ENCODE results near the gene TEX52. TPM values are rescaled to one million over a fixed set of nuclear protein-coding genes. Genes with fewer than 3 reads are reported as not detected.

Gene TEX52
- total RNA-seq, 2 experiments from 2014 or later, result 0.20 TPM; not detected in 1

DNA sequence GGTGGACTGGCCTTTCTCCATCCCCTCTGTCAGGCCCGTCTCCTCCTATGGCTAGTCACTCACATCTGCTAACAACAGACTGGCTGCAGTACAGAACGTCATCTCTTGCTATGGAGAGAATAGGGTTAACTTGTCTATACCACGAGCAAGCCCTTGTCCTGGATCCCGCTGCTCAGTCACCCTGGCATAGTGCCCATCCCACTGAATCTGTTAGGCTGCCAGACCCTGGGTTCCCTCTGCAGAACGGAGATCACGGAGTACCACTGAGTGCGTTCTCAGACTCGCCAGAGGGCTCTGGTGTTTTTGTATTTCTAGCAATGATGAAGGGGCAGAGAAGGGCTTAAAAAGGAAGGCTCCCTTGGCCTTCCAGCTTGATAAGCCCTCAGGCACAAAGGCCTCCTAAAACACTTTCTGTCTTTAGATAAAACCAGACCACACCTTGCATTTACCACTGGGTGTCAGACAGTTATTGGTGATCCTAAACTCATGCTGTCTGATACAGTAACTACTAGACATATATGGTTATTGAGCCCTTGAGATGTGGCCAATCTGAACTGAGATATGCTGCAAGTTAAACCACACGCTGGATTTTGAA is 15.7 kb downstream of the TEX52 start:
- no peaks in the 10 kb centered on the region for H3K9me3 Mint-ChIP-seq
- DNase-seq, result no peak
- ChIA-PET CTCF (no interaction called here), POLR2A (no interaction called here)
- no peaks in the 10 kb centered on the region for H3K27me3 Mint-ChIP-seq
- H3K27ac Mint-ChIP-seq, result no peak overlapping the region
- H3K4me3 Mint-ChIP-seq, result no peak overlapping the region
- no peaks in the 10 kb centered on the region for H3K4me1 Mint-ChIP-seq
- H3K36me3 Mint-ChIP-seq (ENCODE audit: low read depth), result no peaks in the 10 kb centered on the region

DNA sequence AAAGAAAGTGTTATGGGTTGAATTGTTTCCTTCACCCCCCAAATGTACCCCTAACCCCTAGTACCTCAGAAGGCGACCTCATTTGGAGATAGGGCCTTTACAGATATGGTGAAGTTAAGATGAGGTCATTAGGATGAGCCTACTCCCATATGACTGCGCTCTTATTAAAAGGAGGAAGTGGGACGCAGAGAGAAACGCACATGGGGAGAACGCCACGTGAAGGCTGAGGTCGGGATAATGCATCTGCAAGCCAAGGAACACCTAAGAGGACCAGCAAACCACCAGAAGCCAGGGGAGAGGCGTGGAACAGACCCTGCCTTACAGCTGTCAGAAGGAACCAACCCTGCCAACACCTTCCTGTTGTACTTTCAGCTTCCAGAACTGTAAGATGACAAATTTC is 20.3 kb downstream of the TEX52 start:
- H3K4me3 Mint-ChIP-seq, result no peak overlapping the region
- H3K27ac Mint-ChIP-seq, result no peak overlapping the region
- ChIA-PET CTCF (no interaction called here), POLR2A (no interaction called here)
- peaks cover 3% of the 10 kb centered on the region for H3K36me3 Mint-ChIP-seq (ENCODE audit: low read depth)
- no peaks in the 10 kb centered on the region for H3K27me3 Mint-ChIP-seq
- H3K9me3 Mint-ChIP-seq, result no peaks in the 10 kb centered on the region
- no peak for DNase-seq
- no peaks in the 10 kb centered on the region for H3K4me1 Mint-ChIP-seq

DNA sequence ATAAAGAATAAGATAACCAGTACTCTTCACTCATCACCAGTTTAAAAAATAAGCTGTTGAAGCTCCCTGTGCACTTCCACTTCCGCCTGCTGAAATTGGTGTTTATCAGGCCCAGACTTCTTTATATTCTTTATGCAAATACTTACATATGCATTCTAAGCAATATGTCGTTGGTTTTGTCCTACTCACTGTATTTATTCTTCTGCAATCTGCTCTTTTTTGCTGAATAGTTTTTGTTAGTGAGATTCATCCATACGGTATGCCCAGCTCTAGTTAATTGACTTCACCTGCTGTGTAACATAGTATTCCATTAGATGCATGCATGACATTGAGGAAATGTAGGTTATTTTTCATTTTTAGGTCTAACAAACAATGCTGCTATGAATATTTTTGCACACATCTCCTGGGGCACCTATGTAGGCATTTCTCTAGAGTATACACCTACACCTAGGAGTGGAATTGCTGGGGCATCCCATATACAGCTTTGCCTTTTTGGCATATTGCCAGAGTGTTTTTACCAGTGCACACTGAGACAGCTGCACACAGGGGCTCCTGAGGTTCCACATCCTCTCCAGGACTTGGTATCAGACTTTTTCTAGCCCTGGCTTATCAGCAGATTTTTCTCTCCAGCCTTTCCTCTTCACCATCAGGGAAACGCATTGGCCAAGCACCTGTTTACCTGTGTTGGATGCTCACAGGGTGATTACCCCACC is 21.0 kb downstream of the TEX52 start:
- H3K36me3 Mint-ChIP-seq (ENCODE audit: low read depth), result peaks cover 5% of the 10 kb centered on the region
- no peaks in the 10 kb centered on the region for H3K27me3 Mint-ChIP-seq
- ChIA-PET POLR2A (no interaction called here), CTCF (no interaction called here)
- H3K4me3 Mint-ChIP-seq, result no peak overlapping the region
- H3K4me1 Mint-ChIP-seq, result no peaks in the 10 kb centered on the region
- H3K9me3 Mint-ChIP-seq, result no peaks in the 10 kb centered on the region
- DNase-seq, result no peak
- no peak overlapping the region for H3K27ac Mint-ChIP-seq

DNA sequence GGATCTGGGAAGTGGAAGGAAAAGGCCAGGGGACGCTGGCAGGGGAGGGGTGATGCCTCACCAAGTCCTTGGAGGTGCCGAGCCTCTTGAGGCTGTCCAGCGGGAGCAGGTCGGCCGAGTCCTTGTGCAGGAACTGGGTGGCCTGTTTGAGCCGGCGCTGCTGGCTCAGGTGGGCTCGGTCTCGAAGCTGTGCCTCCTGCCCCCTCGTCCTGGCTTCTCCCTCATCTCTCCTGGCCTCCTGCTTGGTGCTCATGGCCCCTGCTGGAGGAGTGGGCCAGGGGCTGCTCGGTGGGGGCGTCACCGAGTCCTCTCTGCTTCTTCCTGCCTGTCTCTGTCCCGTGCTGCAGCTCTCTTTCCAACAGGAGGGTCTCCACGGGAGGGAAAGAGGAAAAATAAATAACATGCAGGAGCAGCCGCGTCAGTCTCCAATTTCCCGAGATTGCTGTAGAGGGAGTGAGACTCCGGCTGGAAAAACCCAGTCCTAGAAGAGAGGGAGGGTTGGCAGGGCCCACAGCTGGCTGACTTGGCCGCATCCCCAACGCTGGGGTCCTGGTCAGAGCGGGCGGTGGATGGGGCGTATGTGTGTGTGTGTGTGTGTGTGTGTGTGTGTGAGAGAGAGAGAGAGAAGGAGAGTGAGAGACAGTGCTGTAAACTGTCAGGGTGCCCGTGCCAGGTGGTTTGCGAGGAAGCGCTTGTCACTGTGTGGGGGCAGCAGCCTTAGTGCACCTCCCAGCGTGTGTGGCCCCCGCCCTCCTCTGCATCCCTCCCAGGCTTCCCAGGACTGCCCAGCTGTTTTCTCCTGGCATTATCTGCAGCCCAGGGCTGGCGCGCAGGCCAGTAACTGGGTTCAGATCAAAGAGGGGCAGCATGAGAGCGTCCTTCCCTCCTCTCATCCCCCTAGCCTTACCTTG is 22.0 kb downstream of the TEX52 start, which contains the start of gene NRIP2:
TSS of gene NRIP2 (minus strand) at position 455 of the 911 bp plus-strand sequence. CDS start at position 403, 52 bp downstream.
- Mint-ChIP-seq H3K27ac (no peak within 1 kb of the TSS), H3K4me1 (no peaks in the 10 kb centered on the region), H3K36me3 (ENCODE audit: low read depth) (peaks cover 5% of the 10 kb centered on the region), H3K9me3 (no peaks in the 10 kb centered on the region), H3K27me3 (no peaks in the 10 kb centered on the region), H3K4me3 (no peak within 1 kb of the TSS)
- DNase-seq, result no peak
- ChIA-PET POLR2A (no interaction called here), CTCF (no interaction called here)

DNA sequence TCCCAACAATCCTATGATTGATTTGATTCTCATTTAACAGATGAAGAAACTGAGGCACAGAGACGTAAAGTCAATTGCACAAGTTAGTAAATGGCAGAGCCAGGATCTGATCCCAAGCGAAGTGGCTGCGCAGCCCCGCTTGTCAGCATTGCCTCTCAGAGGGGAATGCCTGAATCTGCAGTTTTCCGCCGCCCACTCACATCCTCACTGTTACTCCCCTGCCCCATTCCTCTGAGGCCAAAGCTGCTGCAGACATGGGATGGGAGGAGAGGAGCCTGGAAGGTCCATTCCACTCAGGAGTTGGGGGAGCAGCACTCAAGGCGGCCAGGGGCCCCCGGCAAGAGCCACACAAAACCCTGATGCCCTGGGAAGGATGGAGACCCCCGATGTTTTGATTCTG is 23.0 kb downstream of the TEX52 start:
- no peaks in the 10 kb centered on the region for H3K27me3 Mint-ChIP-seq
- no peak overlapping the region for H3K27ac Mint-ChIP-seq
- peaks cover 9% of the 10 kb centered on the region for H3K36me3 Mint-ChIP-seq (ENCODE audit: low read depth)
- POLR2A ChIA-PET, result no interaction called here
- CTCF ChIA-PET, result no interaction called here
- H3K9me3 Mint-ChIP-seq, result no peaks in the 10 kb centered on the region
- no peak overlapping the region for H3K4me3 Mint-ChIP-seq
- no peaks in the 10 kb centered on the region for H3K4me1 Mint-ChIP-seq
- no peak for DNase-seq

DNA sequence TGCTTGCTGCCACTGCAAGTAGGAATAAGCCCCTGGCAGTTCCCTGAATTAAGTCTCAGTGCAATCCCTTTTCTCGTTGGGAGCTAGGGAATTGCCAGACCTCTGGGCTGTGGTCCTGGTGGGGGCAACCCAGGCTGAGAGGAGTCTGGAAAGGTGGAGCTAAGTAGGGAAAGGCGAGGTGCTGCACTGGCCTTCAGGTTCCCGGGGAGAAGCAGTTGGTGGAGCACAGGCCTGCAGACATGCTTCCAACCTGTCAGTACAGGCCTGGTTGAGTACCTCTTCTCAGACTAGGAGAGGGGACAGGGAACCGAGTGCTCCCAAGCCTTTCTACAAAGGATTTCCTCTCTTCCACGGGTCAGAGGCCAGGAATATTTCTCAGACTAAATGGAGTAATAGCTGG is 23.5 kb downstream of the TEX52 start:
- Mint-ChIP-seq H3K27me3 (no peaks in the 10 kb centered on the region), H3K4me1 (no peaks in the 10 kb centered on the region)

DNA sequence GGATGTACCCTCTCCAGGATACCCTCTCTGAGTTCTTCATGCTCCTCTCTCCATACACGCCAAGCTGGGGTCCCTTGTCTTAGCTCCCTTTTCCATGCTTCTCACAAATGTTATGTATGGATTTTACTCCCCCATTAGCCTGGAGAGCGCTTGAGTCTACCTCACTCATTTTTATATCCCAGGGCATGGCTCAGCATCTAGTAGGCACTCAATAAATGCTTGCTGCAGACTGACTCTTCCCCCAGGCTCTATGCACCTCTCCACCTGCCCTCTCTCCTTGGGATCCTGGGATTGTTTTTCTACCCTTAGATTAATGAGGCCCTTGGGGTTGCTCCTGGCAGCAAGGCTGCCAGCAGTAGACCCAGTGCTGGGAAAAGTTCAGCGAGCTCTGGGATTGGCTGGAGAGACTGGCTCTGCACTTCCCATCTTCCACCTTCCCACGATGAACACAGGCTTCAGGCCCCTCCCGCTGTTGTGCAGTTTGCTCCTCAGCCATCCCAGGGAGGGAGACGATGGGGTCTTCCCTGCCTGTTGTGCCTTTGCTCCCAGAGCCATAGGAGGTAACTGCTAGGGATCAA is 24.2 kb downstream of the TEX52 start:
- Mint-ChIP-seq H3K4me1 (no peaks in the 10 kb centered on the region), H3K4me3 (no peak overlapping the region), H3K27me3 (no peaks in the 10 kb centered on the region), H3K27ac (no peak overlapping the region), H3K36me3 (ENCODE audit: low read depth) (peaks cover 10% of the 10 kb centered on the region), H3K9me3 (no peaks in the 10 kb centered on the region)
- CTCF ChIA-PET, result no interaction called here
- DNase-seq, result no peak
- POLR2A ChIA-PET, result no interaction called here

More for the DNA sequence above, 23.5 kb downstream of the TEX52 start:
- POLR2A ChIA-PET, result no interaction called here
- Mint-ChIP-seq H3K4me3 (no peak overlapping the region), H3K27ac (no peak overlapping the region), H3K9me3 (no peaks in the 10 kb centered on the region), H3K36me3 (ENCODE audit: low read depth) (peaks cover 10% of the 10 kb centered on the region)
- no peak for DNase-seq
- CTCF ChIA-PET, result no interaction called here

DNA sequence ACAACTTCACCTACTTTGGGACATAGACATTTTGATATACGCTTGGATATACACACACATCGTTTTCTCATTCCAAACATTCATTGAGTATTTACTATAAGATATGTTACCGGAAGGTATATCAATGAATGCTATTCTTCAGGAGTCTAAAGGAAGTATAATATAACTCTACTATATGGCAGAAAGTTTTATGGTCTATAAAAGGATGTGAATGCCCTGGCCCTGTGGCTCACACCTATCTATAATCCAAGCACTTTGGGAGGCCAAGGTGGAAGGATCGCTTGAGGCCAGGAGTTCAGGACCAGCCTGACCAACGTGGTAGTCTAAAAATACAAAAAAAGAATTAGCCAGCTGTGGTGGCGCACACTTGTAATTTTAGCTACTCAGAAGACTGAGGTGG is 27.6 kb downstream of the TEX52 start:
- CTCF ChIA-PET, result no interaction called here
- no peaks in the 10 kb centered on the region for H3K27me3 Mint-ChIP-seq

DNA sequence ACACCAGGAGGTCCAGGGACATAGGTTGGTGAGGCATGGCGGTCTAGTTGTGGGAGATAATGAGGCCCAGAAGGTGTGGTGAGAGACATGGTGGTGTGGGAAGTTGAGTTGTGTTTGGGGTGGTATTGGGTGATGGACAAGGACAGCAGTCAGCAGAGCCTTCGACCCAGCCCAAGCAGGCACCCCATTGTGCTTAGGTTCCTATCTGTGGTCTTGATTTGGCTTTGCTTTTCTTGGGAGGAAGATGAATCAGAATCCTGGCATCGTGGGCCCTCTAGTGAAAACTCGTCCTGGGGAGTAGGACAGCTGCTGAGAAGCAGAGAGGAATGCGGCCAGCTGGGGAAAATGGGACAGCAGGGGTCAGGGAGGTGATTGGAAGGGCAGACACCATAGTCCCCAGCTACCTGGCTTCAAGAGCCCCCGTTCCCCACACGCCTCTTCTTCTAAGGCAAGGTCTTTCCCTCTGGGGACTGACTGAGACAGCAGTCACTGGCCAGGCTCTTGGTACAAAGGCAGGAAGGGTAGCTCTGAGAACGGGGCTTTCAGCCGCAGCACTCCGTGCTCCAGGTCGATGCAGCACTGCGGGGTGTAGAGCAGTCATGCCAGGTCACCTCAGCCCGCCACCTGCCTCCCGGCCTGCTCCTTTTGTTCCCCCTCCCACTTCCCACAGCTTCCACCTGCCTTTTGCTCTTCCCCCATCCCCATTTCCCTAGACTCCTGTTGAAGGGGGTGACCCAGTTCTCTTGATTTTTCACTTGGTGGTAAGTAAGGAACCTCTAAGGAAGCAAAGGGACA is 29.9 kb downstream of the TEX52 start:
- POLR2A ChIA-PET, result no interaction called here

More for the DNA sequence above, 27.6 kb downstream of the TEX52 start:
- POLR2A ChIA-PET, result no interaction called here
- Mint-ChIP-seq H3K9me3 (no peaks in the 10 kb centered on the region), H3K4me1 (no peaks in the 10 kb centered on the region), H3K27ac (no peak overlapping the region), H3K36me3 (ENCODE audit: low read depth) (peaks cover 21% of the 10 kb centered on the region), H3K4me3 (no peak overlapping the region)
- no peak for DNase-seq

DNA sequence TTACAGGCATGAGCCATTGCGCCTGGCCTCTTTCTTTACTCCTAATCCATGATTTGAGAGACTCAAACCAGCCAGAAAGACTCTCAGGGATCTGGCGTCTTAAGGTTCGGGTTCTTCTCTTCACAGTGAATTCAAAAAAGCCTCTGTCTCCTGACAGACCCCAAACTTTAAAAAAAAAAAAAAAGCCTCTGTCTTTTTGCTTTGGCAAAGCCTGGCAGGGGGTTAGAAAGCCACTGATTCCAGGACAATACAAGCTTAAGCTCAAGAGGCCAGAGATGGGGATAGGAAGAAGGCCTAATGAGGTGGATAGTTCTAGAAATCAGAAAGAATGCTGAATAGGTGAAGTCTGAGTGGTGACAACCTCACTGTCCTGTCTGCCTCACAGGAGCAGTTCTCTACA is 30.8 kb downstream of the TEX52 start:
- H3K9me3 Mint-ChIP-seq, result no peaks in the 10 kb centered on the region
- DNase-seq, result no peak
- no peak overlapping the region for H3K4me3 Mint-ChIP-seq
- H3K4me1 Mint-ChIP-seq, result no peaks in the 10 kb centered on the region
- ChIA-PET CTCF (no interaction called here), POLR2A (no interaction called here)
- no peaks in the 10 kb centered on the region for H3K27me3 Mint-ChIP-seq
- H3K36me3 Mint-ChIP-seq (ENCODE audit: low read depth), result peaks cover 35% of the 10 kb centered on the region
- no peak overlapping the region for H3K27ac Mint-ChIP-seq

More for the DNA sequence above, 29.9 kb downstream of the TEX52 start:
- CTCF ChIA-PET, result no interaction called here
- H3K27me3 Mint-ChIP-seq, result no peaks in the 10 kb centered on the region
- no peaks in the 10 kb centered on the region for H3K4me1 Mint-ChIP-seq
- H3K36me3 Mint-ChIP-seq (ENCODE audit: low read depth), result peaks cover 38% of the 10 kb centered on the region
- H3K9me3 Mint-ChIP-seq, result no peaks in the 10 kb centered on the region
- no peak overlapping the region for H3K4me3 Mint-ChIP-seq
- no peak for DNase-seq
- no peak overlapping the region for H3K27ac Mint-ChIP-seq

DNA sequence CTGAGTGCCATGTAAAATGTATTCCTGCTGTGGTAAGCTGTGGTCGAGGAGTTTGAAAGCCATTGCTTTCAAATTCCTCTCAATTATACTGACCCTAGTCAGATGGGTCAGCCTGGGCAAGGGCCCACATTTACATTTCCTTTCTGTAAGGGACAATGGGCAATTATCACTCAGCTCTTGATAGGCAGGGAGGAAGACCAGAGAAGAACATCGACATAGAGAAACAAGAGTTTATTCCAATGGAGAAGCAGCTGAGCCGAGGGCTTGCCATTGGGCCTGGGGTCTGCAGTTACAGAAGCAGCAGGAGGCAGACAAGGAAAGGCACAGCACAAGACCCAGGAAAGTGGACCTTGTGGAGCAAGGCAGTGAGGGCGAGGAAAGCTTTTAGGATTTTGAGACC is 31.7 kb downstream of the TEX52 start:
- no peaks in the 10 kb centered on the region for H3K9me3 Mint-ChIP-seq
- ChIA-PET POLR2A (no interaction called here), CTCF (no interaction called here)
- H3K4me1 Mint-ChIP-seq, result no peaks in the 10 kb centered on the region
- no peak overlapping the region for H3K27ac Mint-ChIP-seq
- DNase-seq, result no peak
- H3K4me3 Mint-ChIP-seq, result no peak overlapping the region
- peaks cover 37% of the 10 kb centered on the region for H3K36me3 Mint-ChIP-seq (ENCODE audit: low read depth)
- no peaks in the 10 kb centered on the region for H3K27me3 Mint-ChIP-seq

DNA sequence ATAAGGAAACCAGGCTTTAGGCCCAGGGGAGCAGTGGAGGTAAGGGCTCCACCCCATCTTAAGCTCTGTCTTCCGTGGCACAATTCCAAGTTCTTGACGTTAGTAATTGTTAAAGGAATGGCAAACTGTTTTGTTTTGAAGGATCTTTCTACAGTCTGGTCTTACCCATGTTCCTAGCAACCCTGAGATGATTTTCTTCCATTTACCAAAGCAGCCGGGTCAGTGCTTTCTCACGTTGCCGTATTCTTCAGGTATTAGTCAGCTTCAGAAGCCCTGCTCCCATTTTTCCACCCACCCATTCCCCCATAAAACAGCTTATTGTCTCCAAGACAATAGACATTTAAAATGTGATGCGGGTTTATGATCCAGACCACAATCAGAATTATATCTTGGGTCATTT is 32.3 kb downstream of the TEX52 start:
- peaks cover 43% of the 10 kb centered on the region for H3K36me3 Mint-ChIP-seq (ENCODE audit: low read depth)
- H3K9me3 Mint-ChIP-seq, result no peaks in the 10 kb centered on the region
- POLR2A ChIA-PET, result no interaction called here

DNA sequence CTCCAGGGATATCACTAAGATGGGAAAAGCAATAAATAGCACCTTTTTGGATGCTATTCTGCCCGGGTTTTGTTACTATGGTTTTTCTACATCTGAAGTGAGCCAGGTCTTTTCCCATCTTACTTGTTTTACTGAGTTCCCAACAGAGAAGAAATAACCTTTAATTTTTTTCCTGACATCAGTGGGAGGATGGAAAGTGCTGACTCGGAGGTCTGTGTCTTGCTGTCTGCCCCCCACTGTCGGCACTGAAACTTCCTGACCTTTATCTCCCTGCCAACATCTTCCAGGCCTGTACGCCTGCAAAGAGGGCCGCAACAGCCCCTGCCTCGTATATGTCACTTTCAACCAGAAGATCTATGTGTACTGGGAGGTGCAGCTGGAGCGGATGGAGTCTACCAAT is 33.4 kb downstream of the TEX52 start:
- no peak overlapping the region for H3K27ac Mint-ChIP-seq
- ChIA-PET POLR2A (no interaction called here), CTCF (no interaction called here)
- no peaks in the 10 kb centered on the region for H3K9me3 Mint-ChIP-seq
- H3K36me3 Mint-ChIP-seq (ENCODE audit: low read depth), result peaks cover 38% of the 10 kb centered on the region
- H3K4me1 Mint-ChIP-seq, result no peaks in the 10 kb centered on the region
- H3K4me3 Mint-ChIP-seq, result no peak overlapping the region
- no peaks in the 10 kb centered on the region for H3K27me3 Mint-ChIP-seq
- DNase-seq, result no peak

More for the DNA sequence above, 32.3 kb downstream of the TEX52 start:
- no peak for DNase-seq
- Mint-ChIP-seq H3K4me1 (no peaks in the 10 kb centered on the region), H3K27ac (no peak overlapping the region), H3K27me3 (no peaks in the 10 kb centered on the region), H3K4me3 (no peak overlapping the region)
- CTCF ChIA-PET, result no interaction called here
